Measurements from ENCODE around the gene GIMAP8. TPM values are rescaled to one million over a fixed set of nuclear protein-coding genes. Genes with fewer than 3 reads are reported as not detected.

The GIMAP8 gene
- total and polyA plus RNA-seq, 2 experiments from 2014 or later: not detected

DNA sequence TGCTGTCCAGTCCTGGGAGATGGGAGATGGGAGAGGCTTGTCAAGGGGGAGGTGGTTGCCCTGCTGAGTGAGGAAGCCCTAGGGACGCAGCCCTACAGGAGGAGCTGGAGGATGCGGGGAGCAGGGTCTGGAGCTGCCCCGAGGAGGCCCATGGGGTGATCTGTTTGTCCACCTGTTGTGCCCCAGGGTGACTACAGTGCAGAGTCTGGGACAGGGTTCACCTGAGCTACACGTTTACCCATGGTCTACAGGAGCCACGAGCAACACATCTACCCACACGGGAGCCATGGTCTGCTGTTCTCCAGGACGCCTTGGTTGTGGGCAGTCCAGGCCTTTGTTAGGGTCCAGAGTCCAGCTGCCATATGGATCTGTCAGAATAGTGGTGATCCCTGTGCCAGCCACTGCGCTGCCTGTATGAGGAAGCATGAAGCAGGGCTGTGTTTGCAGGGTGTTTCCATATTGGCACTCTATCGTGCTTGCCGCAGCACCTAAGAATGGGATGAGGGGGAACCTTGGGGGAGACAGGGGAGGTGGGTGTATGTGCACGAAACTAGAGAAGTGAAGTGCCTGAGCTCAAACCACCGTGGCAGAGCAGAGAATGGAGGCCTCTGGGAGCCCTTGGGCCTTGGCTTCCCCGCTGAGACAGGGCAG is 47.6 kb upstream of the GIMAP8 start:
- no peak for DNase-seq
- no peaks in the 10 kb centered on the region for H3K9me3 ChIP-seq (ENCODE audit: low read depth)
- H3K4me1 ChIP-seq (ENCODE audit: insufficient read depth): peaks cover 26% of the 10 kb centered on the region
- no peak overlapping the region for H3K4me2 ChIP-seq (ENCODE audit: unreplicated experiment)
- H3K36me3 ChIP-seq (ENCODE audit: low read depth): no peaks in the 10 kb centered on the region
- no peaks in the 10 kb centered on the region for H3K9me2 ChIP-seq (ENCODE audit: insufficient read depth)
- no peaks in the 10 kb centered on the region for H4K20me1 ChIP-seq (ENCODE audit: insufficient read depth)
- H3K27me3 ChIP-seq (replicated peaks; ENCODE audit: insufficient read depth): no peaks in the 10 kb centered on the region
- H3F3A ChIP-seq (ENCODE audit: insufficient read depth): no peaks in the 10 kb centered on the region
- no peak overlapping the region for H3K27ac ChIP-seq
- 82 to 89% methylated on average over 12 to 13 of the region's 13 CpGs for WGBS, 2 experiments (ENCODE audit: low coverage in 1 of 2, low lambda C conversion rate in 2 of 2, missing lambda C conversion rate in 2 of 2)
- TF ChIP-seq EZH2 (IDR thresholded peaks at IDR 0.05; ENCODE audit: insufficient read depth, poor library complexity, severe bottlenecking) (no peak), EZH2phosphoT487 (IDR thresholded peaks at IDR 0.05; ENCODE audit: insufficient read depth, low read depth) (no peak)
- H3K4me3 ChIP-seq: no peak overlapping the region
- no peaks in the 10 kb centered on the region for H3K79me2 ChIP-seq (ENCODE audit: insufficient read depth)
- no peak overlapping the region for H3K9ac ChIP-seq
- H2AFZ ChIP-seq: no peak overlapping the region
- in situ Hi-C loops (cut with MboI): no loop called here

DNA sequence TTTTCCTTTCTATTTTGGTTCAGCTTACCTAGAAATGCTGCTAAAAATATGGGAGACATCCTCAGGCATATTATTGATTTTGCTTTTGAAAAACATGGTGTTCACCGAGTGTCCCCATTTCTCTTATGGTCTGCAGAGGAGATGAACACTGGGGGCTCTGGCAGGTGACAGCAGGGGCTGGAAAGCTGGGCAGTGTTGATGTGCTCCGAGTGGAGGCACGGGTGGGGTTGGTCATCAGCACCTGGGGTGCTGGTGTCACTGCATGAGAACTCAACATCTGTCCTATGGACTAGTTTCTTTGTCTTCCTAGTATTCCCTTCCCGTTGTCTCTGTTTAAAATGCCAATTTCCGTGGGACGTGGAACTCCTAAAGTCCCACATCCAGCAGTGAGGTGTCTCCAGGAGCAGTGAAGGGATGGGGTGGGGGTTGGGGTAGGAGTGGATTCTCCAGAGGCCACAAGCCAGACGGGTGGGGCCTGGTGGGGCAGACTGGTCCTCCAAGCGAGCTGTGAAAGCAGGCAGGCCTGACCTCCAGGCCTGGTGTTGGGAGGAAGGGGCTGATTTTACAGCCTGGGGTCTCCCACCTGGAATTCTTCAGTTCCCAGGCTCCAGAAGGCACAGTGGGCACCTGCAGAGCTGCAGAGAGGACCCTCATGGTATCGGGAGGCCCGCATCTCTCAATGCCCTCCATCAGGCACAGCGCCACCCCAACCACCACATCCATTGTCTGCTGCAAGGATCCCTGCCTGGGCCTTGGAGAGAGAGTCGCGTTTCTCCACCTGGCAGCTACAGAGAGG is 46.9 kb upstream of the GIMAP8 start:
- peak overlapping the region; percentile 92; the same call in 1 of the 2 replicates for H3K9ac ChIP-seq
- TF ChIP-seq EZH2 (IDR thresholded peaks at IDR 0.05; ENCODE audit: insufficient read depth, poor library complexity, severe bottlenecking): no peak
- no peak for TF ChIP-seq EZH2phosphoT487 (IDR thresholded peaks at IDR 0.05; ENCODE audit: insufficient read depth, low read depth)
- in situ Hi-C loops (cut with MboI): no loop called here
- no peaks in the 10 kb centered on the region for H3F3A ChIP-seq (ENCODE audit: insufficient read depth)
- H3K9me3 ChIP-seq (ENCODE audit: low read depth): no peaks in the 10 kb centered on the region
- peak overlapping the region; percentile 94 for H2AFZ ChIP-seq
- H3K79me2 ChIP-seq (ENCODE audit: insufficient read depth): no peaks in the 10 kb centered on the region
- no peak overlapping the region for H3K4me3 ChIP-seq
- DNase-seq: no peak
- no peaks in the 10 kb centered on the region for H3K9me2 ChIP-seq (ENCODE audit: insufficient read depth)
- no peaks in the 10 kb centered on the region for H4K20me1 ChIP-seq (ENCODE audit: insufficient read depth)
- no peaks in the 10 kb centered on the region for H3K36me3 ChIP-seq (ENCODE audit: low read depth)
- H3K27me3 ChIP-seq (replicated peaks; ENCODE audit: insufficient read depth): no peaks in the 10 kb centered on the region
- H3K4me1 ChIP-seq (ENCODE audit: insufficient read depth): peaks cover 26% of the 10 kb centered on the region
- H3K4me2 ChIP-seq (ENCODE audit: unreplicated experiment): no peak overlapping the region
- 86 to 89% methylated on average over 13 of the region's 13 CpGs for WGBS, 2 experiments (ENCODE audit: low coverage in 1 of 2, low lambda C conversion rate in 2 of 2, missing lambda C conversion rate in 2 of 2)
- H3K27ac ChIP-seq: no peak overlapping the region

DNA sequence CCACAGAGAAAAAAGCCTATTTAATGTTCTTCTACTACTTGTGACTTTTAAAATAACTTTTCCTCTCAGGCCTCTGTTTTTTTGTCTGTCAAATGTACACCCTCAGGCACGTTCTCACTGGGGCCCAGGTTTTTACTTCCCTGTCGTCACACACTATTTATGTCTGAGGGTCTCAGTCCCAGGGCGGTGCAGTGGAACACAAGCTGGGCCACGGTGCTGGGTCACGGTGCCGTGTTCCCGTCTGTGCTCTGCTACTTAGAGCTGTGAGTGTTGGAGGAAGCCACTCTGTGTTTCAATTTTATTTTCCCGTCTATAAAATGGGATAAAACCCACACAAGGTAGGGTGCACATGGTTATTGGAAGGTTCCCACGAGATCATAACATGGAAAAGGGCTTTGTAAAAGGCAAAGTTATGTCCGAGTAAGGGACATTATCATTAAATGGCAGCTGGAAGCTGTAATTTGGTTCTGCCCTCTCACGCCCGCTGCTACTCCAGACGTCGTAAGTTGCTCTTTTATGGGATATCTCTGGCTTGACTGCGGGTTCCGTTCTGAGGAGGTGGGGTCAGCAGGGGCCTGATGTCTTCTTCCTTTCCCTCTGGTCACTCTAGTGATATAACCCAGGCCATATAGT is 46.1 kb upstream of the GIMAP8 start:
- 21 to 23% methylated on average over 16 of the region's 16 CpGs for WGBS, 2 experiments (ENCODE audit: low coverage in 1 of 2, low lambda C conversion rate in 2 of 2, missing lambda C conversion rate in 2 of 2)
- Histone ChIP-seq H3K27me3 (replicated peaks; ENCODE audit: insufficient read depth) (no peaks in the 10 kb centered on the region), H3K4me2 (ENCODE audit: unreplicated experiment) (peak overlapping the region; percentile 92), H3K9me3 (ENCODE audit: low read depth) (no peaks in the 10 kb centered on the region), H3K4me3 (peak overlapping the region; percentile 82), H4K20me1 (ENCODE audit: insufficient read depth) (no peaks in the 10 kb centered on the region), H3F3A (ENCODE audit: insufficient read depth) (no peaks in the 10 kb centered on the region), H2AFZ (peak overlapping the region; percentile 94), H3K9ac (peak overlapping the region; percentile 92), H3K79me2 (ENCODE audit: insufficient read depth) (no peaks in the 10 kb centered on the region), H3K9me2 (ENCODE audit: insufficient read depth) (no peaks in the 10 kb centered on the region), H3K36me3 (ENCODE audit: low read depth) (no peaks in the 10 kb centered on the region), H3K27ac (peak overlapping the region; percentile 60), H3K4me1 (ENCODE audit: insufficient read depth) (peaks cover 26% of the 10 kb centered on the region)
- TF ChIP-seq EZH2phosphoT487 (IDR thresholded peaks at IDR 0.05; ENCODE audit: insufficient read depth, low read depth) (no peak), EZH2 (IDR thresholded peaks at IDR 0.05; ENCODE audit: insufficient read depth, poor library complexity, severe bottlenecking) (no peak)
- in situ Hi-C loops (cut with MboI): no loop called here
- peak; percentile 29 for DNase-seq

DNA sequence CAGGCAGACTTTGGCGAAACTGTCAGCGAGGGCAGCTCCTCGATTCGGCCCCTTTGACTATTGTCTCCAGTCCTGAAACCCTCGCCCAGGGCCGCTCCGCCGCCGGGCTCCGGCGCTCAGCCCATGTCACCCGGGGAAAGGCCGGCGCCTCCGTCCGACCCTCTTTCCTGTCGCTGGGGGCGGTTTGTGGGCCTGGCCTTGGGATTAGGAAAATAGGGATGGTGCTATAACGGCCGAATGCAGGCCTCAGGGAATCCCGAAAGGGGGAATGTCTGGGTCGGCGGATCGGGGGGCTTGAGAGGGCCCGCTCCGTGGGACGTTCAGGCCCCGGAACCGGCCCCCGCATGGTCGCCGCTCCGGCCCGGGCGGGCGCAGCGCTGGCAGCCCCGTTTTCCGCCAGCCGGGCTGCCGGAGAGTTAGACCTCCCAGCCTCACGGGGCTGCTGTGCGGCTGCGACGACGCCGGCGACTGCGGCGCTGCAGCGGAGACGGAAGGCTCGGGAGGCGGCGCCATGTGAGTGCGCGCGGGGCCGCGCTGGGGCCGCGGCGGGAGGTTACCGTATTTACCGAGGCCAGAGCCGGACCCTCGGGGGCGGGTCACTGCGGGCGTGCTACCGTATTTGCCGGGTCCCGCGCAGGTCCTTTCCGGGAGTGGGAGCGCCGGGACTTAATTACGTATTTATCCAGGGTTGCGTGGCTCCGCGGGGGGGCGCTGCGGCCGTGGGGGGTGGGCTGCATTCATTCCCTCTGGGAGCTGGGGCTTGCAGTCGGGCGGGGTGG is 45.4 kb upstream of the GIMAP8 start:
- Histone ChIP-seq H3K79me2 (ENCODE audit: insufficient read depth) (no peaks in the 10 kb centered on the region), H3K9ac (peak overlapping the region; percentile 92), H3F3A (ENCODE audit: insufficient read depth) (no peaks in the 10 kb centered on the region), H3K4me3 (peak overlapping the region; percentile 82), H3K4me2 (ENCODE audit: unreplicated experiment) (peak overlapping the region; percentile 92), H4K20me1 (ENCODE audit: insufficient read depth) (no peaks in the 10 kb centered on the region), H3K4me1 (ENCODE audit: insufficient read depth) (peaks cover 21% of the 10 kb centered on the region), H2AFZ (peak overlapping the region; percentile 94), H3K27me3 (replicated peaks; ENCODE audit: insufficient read depth) (no peaks in the 10 kb centered on the region), H3K9me2 (ENCODE audit: insufficient read depth) (no peaks in the 10 kb centered on the region), H3K9me3 (ENCODE audit: low read depth) (no peaks in the 10 kb centered on the region), H3K36me3 (ENCODE audit: low read depth) (no peaks in the 10 kb centered on the region), H3K27ac (peak overlapping the region; percentile 60)
- in situ Hi-C loops (cut with MboI): no loop called here
- peak; percentile 93 for DNase-seq
- TF ChIP-seq EZH2phosphoT487 (IDR thresholded peaks at IDR 0.05; ENCODE audit: insufficient read depth, low read depth) (no peak), EZH2 (IDR thresholded peaks at IDR 0.05; ENCODE audit: insufficient read depth, poor library complexity, severe bottlenecking) (no peak)
- 1 to 2% methylated on average over 71 to 78 of the region's 86 CpGs for WGBS, 2 experiments (ENCODE audit: low coverage in 1 of 2, low lambda C conversion rate in 2 of 2, missing lambda C conversion rate in 2 of 2)

Data from GM23248 (cell line).